Measurements from ENCODE around the gene PPM1K. TPM values are rescaled to one million over a fixed set of nuclear protein-coding genes. Genes with fewer than 3 reads are reported as not detected.

The PPM1K gene
- total and polyA plus RNA-seq, 9 of the 15 experiments (the other 6 are each of a cell fraction or from before 2014, with no cell fraction given): 8.2 to 18.0 (median 10.5) TPM

GRCh38 chr4:88268913-88269312, 15.4 kb downstream of the PPM1K start:
- Histone ChIP-seq H3K27ac (ENCODE audit: extremely low read depth, low read depth, low read length) (no peak overlapping the region), H4K20me1 (replicated peaks; ENCODE audit: control insufficient read depth, insufficient read depth, low read length) (no peaks in the 10 kb centered on the region; the same call in 1 of the 2 replicates), H3K4me2 (ENCODE audit: insufficient read depth, low read length) (no peak overlapping the region), H2AFZ (ENCODE audit: low read depth, low read length) (no peak overlapping the region), H3K9me1 (ENCODE audit: control insufficient read depth, insufficient read depth, low read length) (no peaks in the 10 kb centered on the region), H3K9ac (ENCODE audit: insufficient read depth in 1 of 2, low read depth in 2 of 2, low read length in 2 of 2) (no peak overlapping the region), H3K36me3 (ENCODE audit: control insufficient read depth, insufficient read depth, low read length) (peaks cover 19% of the 10 kb centered on the region; the same call in 1 of the 3 replicates), H3K27me3 (ENCODE audit: control insufficient read depth in 2 of 2, insufficient read depth in 2 of 2, low read length in 2 of 2) (no peaks in the 10 kb centered on the region), H3K79me2 (ENCODE audit: control insufficient read depth, insufficient read depth, low read length) (no peaks in the 10 kb centered on the region), H3K9me3 (replicated peaks; ENCODE audit: control insufficient read depth, insufficient read depth, low read depth, low read length) (no peaks in the 10 kb centered on the region), H3K4me1 (replicated peaks in 1 of 2; ENCODE audit: control insufficient read depth in 2 of 2, insufficient read depth in 2 of 2, low read length in 2 of 2) (no peaks in the 10 kb centered on the region), H3K4me3 (no peak overlapping the region)
- 64% methylated on average over 1 of the region's 1 CpG for WGBS (ENCODE audit: insufficient coverage, low coverage, missing lambda C conversion rate)
- POLR2A ChIA-PET: no interaction called here
- ATAC-seq (no peak), DNase-seq (ENCODE audit: extremely low read depth in 1 of 4, low spot score in 3 of 4) (no peak), FAIRE-seq (no peak)
- in situ Hi-C loops (cut with MboI): no loop called here
- TF ChIP-seq ARID3B (CRISPR knock-in tag; IDR thresholded peaks at IDR 0.05; ENCODE audit: borderline replicate concordance) (no peak), ZFP30 (CRISPR knock-in tag; IDR thresholded peaks at IDR 0.05; ENCODE audit: borderline replicate concordance) (no peak), ADNP (tag; IDR thresholded peaks at IDR 0.05) (no peak), HINFP (tag; conservative IDR thresholded peaks at IDR 0.05; ENCODE audit: low read depth) (no peak), NFATC3 (IDR thresholded peaks at IDR 0.05) (no peak), CCAR2 (IDR thresholded peaks at IDR 0.05; ENCODE audit: low read depth, low read length) (no peak), SAP30 (IDR thresholded peaks at IDR 0.05; ENCODE audit: borderline replicate concordance, insufficient read depth, low read depth, low read length, poor library complexity, severe bottlenecking) (no peak), L3MBTL2 (IDR thresholded peaks at IDR 0.05) (no peak), MAZ (CRISPR knock-in tag; conservative IDR thresholded peaks at IDR 0.05 in 1 of 2, IDR thresholded peaks at IDR 0.05 in 1 of 2) (no peak), FIP1L1 (IDR thresholded peaks at IDR 0.05; ENCODE audit: low read depth, low read length, poor library complexity, severe bottlenecking) (no peak), ETV5 (CRISPR knock-in tag; IDR thresholded peaks at IDR 0.05; ENCODE audit: low read depth) (no peak), GTF2B (IDR thresholded peaks at IDR 0.05; ENCODE audit: extremely low read depth, insufficient read length) (no peak), PHTF2 (CRISPR knock-in tag; IDR thresholded peaks at IDR 0.05) (no peak)
- no TSS peak for BruUV-seq (replicated peaks)
- intact Hi-C loops (cut with micrococcal nuclease): no loop called here
- CTCF ChIA-PET (ENCODE audit: low intra/inter-chr PET ratio): no interaction called here
